ENCODE measurements around the gene SEPTIN12. TPM values are rescaled to one million over a fixed set of nuclear protein-coding genes. Genes with fewer than 3 reads are reported as not detected.
A peak's percentile ranks its signal among the peaks of the same experiment; 100 is the strongest.

Gene SEPTIN12
- total and polyA plus RNA-seq, 8 donors: 1.4 TPM; not detected in 7

GRCh38 chr16:4767872-4768548 is 20.1 kb downstream of the SEPTIN12 start:
- peaks cover 0 to 18% (median 12%) of the 10 kb centered on the region in 3 donors for H3K4me1 ChIP-seq
- H3K36me3 ChIP-seq: no peaks in the 10 kb centered on the region
- FAIRE-seq (no peak), ATAC-seq (peak in 2 of 4 donors; percentile 4 to 30), DNase-seq (peak in 1 of 6 donors; percentile 33)
- H3K27me3 ChIP-seq: no peaks in the 10 kb centered on the region
- peak overlapping the region; percentile 72 to 89 (median 82) for H3K27ac ChIP-seq
- WGBS, 2 donors: 29 to 33% methylated on average over 17 of the region's 17 CpGs
- no peak for TF ChIP-seq CTCF (IDR thresholded peaks at IDR 0.05)
- peak overlapping the region; percentile 37 to 93 (median 62) for H3K4me3 ChIP-seq
- intact Hi-C loops (cut with DNase I): no loop called here
- no peaks in the 10 kb centered on the region for H3K9me3 ChIP-seq

- no peaks in the 10 kb centered on the region for H3K9me3 ChIP-seq
- intact Hi-C loops (cut with DNase I): no loop called here
- H3K4me3 ChIP-seq: peak within 1 kb of the TSS; percentile 73 to 99 (median 90)
- TF ChIP-seq CTCF (IDR thresholded peaks at IDR 0.05): no peak
- FAIRE-seq (no peak), ATAC-seq (peak; percentile 86 to 95 (median 92)), DNase-seq (peak; percentile 97 to 99 (median 98))
- peaks cover 0 to 9% (median 0%) of the 10 kb centered on the region in 3 donors for H3K36me3 ChIP-seq
- H3K27me3 ChIP-seq: no peaks in the 10 kb centered on the region
- H3K4me1 ChIP-seq: peaks cover 0 to 18% (median 12%) of the 10 kb centered on the region in 3 donors
- peak within 1 kb of the TSS; percentile 72 to 89 (median 82) for H3K27ac ChIP-seq
- 2 to 3% methylated on average over 66 to 72 of the region's 72 CpGs for WGBS, 2 donors
Measured at GRCh38 chr16:4766875-4767628, 21.1 kb downstream of the SEPTIN12 start, which contains the start of gene ZNF500. Gene ZNF500, minus strand, starts transcription at chr16:4767162. Its CDS starts 1,184 bp downstream, at chr16:4765978.

GRCh38 chr16:4765511-4766474 is 22.4 kb downstream of the SEPTIN12 start:
- no peak for FAIRE-seq
- Histone ChIP-seq H3K4me3 (peak overlapping the region; percentile 73 to 99 (median 90)), H3K4me1 (peaks cover 0 to 18% (median 12%) of the 10 kb centered on the region in 3 donors), H3K27me3 (no peaks in the 10 kb centered on the region), H3K27ac (no peak overlapping the region), H3K9me3 (no peaks in the 10 kb centered on the region), H3K36me3 (peaks cover 0 to 14% (median 3%) of the 10 kb centered on the region in 3 donors)
- no peak for DNase-seq
- TF ChIP-seq CTCF (IDR thresholded peaks at IDR 0.05): no peak
- ATAC-seq: no peak
- intact Hi-C loops (cut with DNase I): no loop called here
- WGBS, 2 donors: 68 to 72% methylated on average over 26 of the region's 26 CpGs

GRCh38 chr16:4763791-4764190 is 24.4 kb downstream of the SEPTIN12 start:
- DNase-seq (no peak), FAIRE-seq (no peak), ATAC-seq (no peak)
- Histone ChIP-seq H3K4me3 (no peak overlapping the region), H3K27ac (no peak overlapping the region), H3K9me3 (no peaks in the 10 kb centered on the region), H3K36me3 (peaks cover 0 to 32% (median 13%) of the 10 kb centered on the region in 3 donors), H3K4me1 (peaks cover 0 to 18% (median 12%) of the 10 kb centered on the region in 3 donors), H3K27me3 (no peaks in the 10 kb centered on the region)
- intact Hi-C loops (cut with DNase I): no loop called here
- 88 to 93% methylated on average over 7 of the region's 7 CpGs for WGBS, 2 donors
- TF ChIP-seq CTCF (IDR thresholded peaks at IDR 0.05): no peak

All from pancreas (tissue), 10 donors.